SK-N-MC (cell line): Measurements from ENCODE around the gene NDUFA11.

Experiments used
- EZH2 ChIP-seq: fragments of 200-600 bp; sonication (generic); IDR thresholded peaks from one replicate; pipeline ENCODE4 v1.6.1; 2017; ENCODE audit warnings: antibody characterized with exemption
- FOXP2 ChIP-seq: optimal IDR thresholded peaks from 2 replicates; pipeline ENCODE3; 2011; ENCODE audit warnings: mild to moderate bottlenecking, moderate library complexity; ENCODE audit not compliant: insufficient read depth; ENCODE audit errors: extremely low read length, control extremely low read depth
- POLR2AphosphoS5 ChIP-seq: IDR thresholded peaks from 2 replicates; pipeline ENCODE4 v1.6.1; 2012; ENCODE audit warnings: mild to moderate bottlenecking, low read depth, low read length, borderline replicate concordance

DNA sequence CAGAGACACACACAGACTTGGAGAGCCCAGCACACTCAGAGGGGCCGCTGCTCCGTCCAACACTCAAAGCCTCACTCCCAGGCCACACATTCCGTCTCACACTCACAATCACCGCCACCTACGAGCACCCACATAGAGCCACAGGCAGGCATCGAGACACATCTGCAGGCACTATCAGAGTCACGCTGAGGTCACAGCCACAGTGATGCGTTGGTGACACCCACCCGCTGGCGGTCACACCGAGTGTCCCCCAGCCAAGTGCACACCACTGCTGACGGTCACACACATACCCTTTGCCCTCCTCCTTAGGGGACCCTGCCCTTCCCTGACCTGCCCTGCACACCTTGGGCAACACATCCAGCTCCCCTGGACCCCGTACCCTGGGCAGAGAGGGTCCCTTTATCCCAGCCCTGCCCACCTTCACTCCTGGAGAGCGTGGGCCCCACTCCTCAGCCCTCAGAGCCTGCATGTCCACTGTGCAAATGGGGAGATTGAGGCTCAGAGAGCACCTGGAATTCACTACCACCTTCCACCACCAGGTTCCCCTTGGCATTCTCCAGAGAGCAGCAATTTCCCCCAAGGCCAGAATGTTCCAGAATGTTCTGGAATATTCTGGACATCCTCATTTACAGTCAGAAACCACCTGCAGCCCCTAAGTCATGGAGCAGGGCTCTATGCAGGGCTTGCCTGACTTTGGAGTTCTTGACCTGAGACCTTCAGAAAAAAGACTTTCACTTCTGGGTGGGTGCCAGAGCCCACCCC, 38.7 kb downstream of the NDUFA11 start:
- TF ChIP-seq EZH2 (no peak), POLR2AphosphoS5 (no peak), FOXP2 (no peak)
